ENCODE measurements around the gene COL23A1. TPM values are rescaled to one million over a fixed set of nuclear protein-coding genes. Genes with fewer than 3 reads are reported as not detected.
A peak's percentile ranks its signal among the peaks of the same experiment; 100 is the strongest.

COL23A1 gene
- total and polyA plus RNA-seq, 8 donors = 0.52 to 9.5 (median 7.5) TPM

- no peaks in the 10 kb centered on the region for H3K9me3 ChIP-seq
- H3K36me3 ChIP-seq = no peaks in the 10 kb centered on the region
- H3K27me3 ChIP-seq = peaks cover 0 to 5% of the 10 kb centered on the region in 2 donors
- no peak overlapping the region for H3K27ac ChIP-seq
- peak in 2 of 4 donors; percentile 29 to 70 for DNase-seq
- H3K4me1 ChIP-seq = no peaks in the 10 kb centered on the region
- intact Hi-C loops (cut with DNase I) = no loop called here
- ATAC-seq = no peak
- no peak overlapping the region for H3K4me3 ChIP-seq
- no peak for TF ChIP-seq CTCF (IDR thresholded peaks at IDR 0.05)
These were observed 279.9 kb downstream of the COL23A1 start for GRCh38 chr5:178310130-178310865.

- Histone ChIP-seq H3K27ac (no peak overlapping the region), H3K36me3 (no peaks in the 10 kb centered on the region), H3K4me3 (no peak overlapping the region), H3K9me3 (no peaks in the 10 kb centered on the region), H3K27me3 (peaks cover 0 to 5% of the 10 kb centered on the region in 2 donors), H3K4me1 (no peaks in the 10 kb centered on the region)
- DNase-seq = peak in 2 of 4 donors; percentile 21 to 69
- no peak for TF ChIP-seq CTCF (IDR thresholded peaks at IDR 0.05)
- no peak for ATAC-seq
- intact Hi-C loops (cut with DNase I) = no loop called here
These were observed 280.8 kb downstream of the COL23A1 start for GRCh38 chr5:178309271-178310013.

- no peak for TF ChIP-seq CTCF (IDR thresholded peaks at IDR 0.05)
- Histone ChIP-seq H3K27me3 (peaks cover 0 to 5% of the 10 kb centered on the region in 2 donors), H3K4me1 (no peaks in the 10 kb centered on the region), H3K27ac (no peak overlapping the region), H3K4me3 (no peak overlapping the region), H3K36me3 (no peaks in the 10 kb centered on the region), H3K9me3 (no peaks in the 10 kb centered on the region)
- DNase-seq (peak in 2 of 4 donors; percentile 23 to 51), ATAC-seq (no peak)
- intact Hi-C loops (cut with DNase I) = no loop called here
These were observed 281.6 kb downstream of the COL23A1 start for GRCh38 chr5:178308541-178309092.

- Histone ChIP-seq H3K27ac (no peak overlapping the region), H3K27me3 (peaks cover 0 to 5% of the 10 kb centered on the region in 2 donors), H3K4me3 (no peak overlapping the region), H3K9me3 (no peaks in the 10 kb centered on the region), H3K36me3 (no peaks in the 10 kb centered on the region), H3K4me1 (no peaks in the 10 kb centered on the region)
- no peak for TF ChIP-seq CTCF (IDR thresholded peaks at IDR 0.05)
- peak in 2 of 4 donors; percentile 24 to 67 for DNase-seq
- ATAC-seq = no peak
- intact Hi-C loops (cut with DNase I) = no loop called here
These were observed 282.7 kb downstream of the COL23A1 start for GRCh38 chr5:178307267-178308045.
